H1 (cell line): ENCODE data around the gene FRMD5. TPM values are rescaled to one million over a fixed set of nuclear protein-coding genes. Genes with fewer than 3 reads are reported as not detected.

Experiments
- CTCF ChIA-PET: fragments of 300-600 bp; sonication (Branson Sonifier 250); formaldehyde crosslinking; loops from one replicate; lab custom pipeline; 2021; ENCODE audit not compliant: partially characterized antibody; lab: Charles Lee
- POLR2A ChIA-PET: fragments of 300-600 bp; sonication (Branson Sonifier 250); formaldehyde crosslinking; loops from one replicate; lab custom pipeline; 2021; ENCODE audit warnings: inconsistent platforms; ENCODE audit not compliant: partially characterized antibody; lab: Charles Lee
- DNase-seq, 2 experiments: peaks; one replicate each; pipeline versions ENCODE4 v3.0.0 to v3.0.0-alpha.2; 2010 to 2022; ENCODE audit warnings: low spot score in 2 of 2, low read depth in 1 of 2, mixed read lengths in 1 of 2
- FAIRE-seq: peaks from 2 replicates; lab custom pipeline; 2011; peaks lifted over from hg19 to GRCh38; lab: Jason Lieb, UNC
- H2AFZ ChIP-seq: 2 replicates; pipeline ENCODE4 v1.8.1; 2012; ENCODE audit warnings: low read length, inconsistent platforms
- H2AK5ac ChIP-seq: 2 replicates; pipeline ENCODE4 v1.6.1; 2013; ENCODE audit warnings: low read depth, low read length
- H2BK120ac ChIP-seq: replicated peaks from 2 replicates; pipeline ENCODE3; 2013; ENCODE audit warnings: low read depth, low read length, inconsistent platforms
- H2BK12ac ChIP-seq: 2 replicates; pipeline ENCODE4 v1.6.1; 2013; ENCODE audit warnings: low read depth, low read length
- H2BK15ac ChIP-seq: 2 replicates; pipeline ENCODE4 v1.6.1; 2013; ENCODE audit warnings: low read length
- H2BK20ac ChIP-seq: 2 replicates; pipeline ENCODE4 v1.6.1; 2013; ENCODE audit warnings: low read length
- H2BK5ac ChIP-seq: 2 replicates; pipeline ENCODE4 v1.6.1; 2013; ENCODE audit warnings: low read depth, low read length
- H3K14ac ChIP-seq: 2 replicates; pipeline ENCODE4 v1.6.1; 2013; ENCODE audit warnings: inconsistent platforms; ENCODE audit not compliant: insufficient read length
- H3K18ac ChIP-seq: 2 replicates; pipeline ENCODE4 v1.6.1; 2013; ENCODE audit warnings: low read length; ENCODE audit errors: extremely low read depth
- H3K23ac ChIP-seq: 2 replicates; pipeline ENCODE4 v1.6.1; 2013; ENCODE audit warnings: inconsistent platforms; ENCODE audit not compliant: insufficient read length
- H3K23me2 ChIP-seq: 2 replicates; pipeline ENCODE4 v1.6.1; 2013; ENCODE audit warnings: low read depth, low read length
- H3K27ac ChIP-seq: 2 replicates; pipeline ENCODE4 v1.6.1; 2011; ENCODE audit warnings: low read depth, low read length, inconsistent platforms
- H3K27me3 ChIP-seq, 4 experiments: replicated peaks in 1 of 4; 1 replicate in 1 of 4; 2 replicates in 3 of 4; pipeline versions ENCODE4 v1.6.1 to v1.8.1; 2011 to 2013; ENCODE audit warnings: low read length in 3 of 4, mild to moderate bottlenecking in 3 of 4, inconsistent platforms in 2 of 4, mixed read lengths in 2 of 4, moderate library complexity in 1 of 4; ENCODE audit not compliant: control insufficient read depth in 3 of 4, insufficient read depth in 3 of 4; ENCODE audit errors: extremely low read depth in 1 of 4
- H3K36me3 ChIP-seq, 4 experiments: 2 replicates each; pipeline versions ENCODE4 v1.6.1 to v1.8.1; 2011 to 2013; ENCODE audit warnings: mild to moderate bottlenecking in 4 of 4, low read length in 3 of 4, moderate library complexity in 2 of 4, control low read depth in 1 of 4, inconsistent platforms in 1 of 4; ENCODE audit not compliant: insufficient read depth in 4 of 4, control insufficient read depth in 2 of 4
- H3K4ac ChIP-seq: replicated peaks from 2 replicates; pipeline ENCODE3; 2013; ENCODE audit warnings: low read length, low read depth, mixed read lengths, inconsistent platforms; ENCODE audit not compliant: insufficient read length
- H3K4me1 ChIP-seq, 4 experiments: replicated peaks in 1 of 4; 1 replicate in 1 of 4; 2 replicates in 3 of 4; pipeline versions ENCODE4 v1.6.1 to v1.8.1; 2011 to 2013; ENCODE audit warnings: low read length in 3 of 4, inconsistent platforms in 2 of 4, mixed read lengths in 1 of 4; ENCODE audit not compliant: insufficient read depth in 4 of 4, control insufficient read depth in 3 of 4
- H3K4me2 ChIP-seq, 2 experiments: 2 replicates each; pipeline versions ENCODE4 v1.6.1 to v1.8.1; 2011 to 2013; ENCODE audit warnings: low read depth in 2 of 2, low read length in 2 of 2, control low read depth in 1 of 2, inconsistent platforms in 1 of 2, mild to moderate bottlenecking in 1 of 2; ENCODE audit not compliant: insufficient read depth in 1 of 2
- H3K4me3 ChIP-seq, 4 experiments: fragments of 200-600, 300-600 bp in 1 of 4; sonication (generic), shearing (Covaris generic), sonication (Bioruptor Twin) in 1 of 4; 2 replicates each; pipeline versions ENCODE4 v1.5.1 to v1.8.1; 2011 to 2016; ENCODE audit warnings: low read length in 4 of 4, low read depth in 3 of 4, control low read depth in 2 of 4, inconsistent platforms in 2 of 4, mild to moderate bottlenecking in 2 of 4, mixed read lengths in 1 of 4, moderate library complexity in 1 of 4; ENCODE audit not compliant: insufficient read depth in 2 of 4; ENCODE audit errors: extremely low read depth in 1 of 4
- H3K56ac ChIP-seq: replicated peaks from 2 replicates; pipeline ENCODE3; 2013; ENCODE audit warnings: low read depth, mild to moderate bottlenecking, mixed read lengths, low read length, inconsistent platforms; ENCODE audit not compliant: insufficient read length
- H3K79me1 ChIP-seq: 2 replicates; pipeline ENCODE4 v1.6.1; 2013; ENCODE audit warnings: low read depth, low read length, control low read depth
- H3K79me2 ChIP-seq, 2 experiments: 2 replicates each; pipeline versions ENCODE4 v1.6.1 to v1.8.1; 2012 to 2013; ENCODE audit warnings: low read length in 2 of 2, mild to moderate bottlenecking in 2 of 2, inconsistent platforms in 1 of 2; ENCODE audit not compliant: insufficient read depth in 2 of 2, control insufficient read depth in 1 of 2
- H3K9ac ChIP-seq, 4 experiments: replicated peaks in 1 of 4; 1 replicate in 1 of 4; 2 replicates in 3 of 4; pipeline versions ENCODE4 v1.6.1 to v1.8.1; 2011 to 2013; ENCODE audit warnings: low read depth in 3 of 4, low read length in 3 of 4, control low read depth in 2 of 4, mild to moderate bottlenecking in 2 of 4, moderate library complexity in 2 of 4, inconsistent platforms in 1 of 4; ENCODE audit errors: extremely low read depth in 1 of 4
- H3K9me3 ChIP-seq, 2 experiments: 2 replicates each; pipeline versions ENCODE4 v1.6.1 to v1.8.1; 2012 to 2013; ENCODE audit warnings: mild to moderate bottlenecking in 2 of 2, moderate library complexity in 2 of 2, control low read depth in 1 of 2, inconsistent platforms in 1 of 2, low read depth in 1 of 2, low read length in 1 of 2, mixed read lengths in 1 of 2; ENCODE audit not compliant: insufficient read depth in 2 of 2
- H4K20me1 ChIP-seq, 2 experiments: replicated peaks in 1 of 2; 2 replicates each; pipeline versions ENCODE3 to v1.8.1; 2011 to 2013; ENCODE audit warnings: inconsistent platforms in 2 of 2, low read length in 2 of 2, mild to moderate bottlenecking in 1 of 2; ENCODE audit not compliant: insufficient read depth in 2 of 2, control insufficient read depth in 1 of 2
- H4K5ac ChIP-seq: 2 replicates; pipeline ENCODE4 v1.6.1; 2013; ENCODE audit warnings: low read length, low read depth, mixed read lengths, inconsistent platforms; ENCODE audit not compliant: insufficient read length
- H4K8ac ChIP-seq: 2 replicates; pipeline ENCODE4 v1.8.0; 2013; ENCODE audit warnings: mild to moderate bottlenecking, moderate library complexity, low read length, inconsistent platforms; ENCODE audit not compliant: insufficient read depth; ENCODE audit errors: extremely low read depth
- H4K91ac ChIP-seq: replicated peaks from 2 replicates; pipeline ENCODE3; 2013; ENCODE audit warnings: low read length, mixed read lengths, inconsistent platforms; ENCODE audit not compliant: insufficient read length
- CBX8 ChIP-seq: fragments of 300-800, 300-1000 bp; sonication (generic); IDR thresholded peaks from 2 replicates; pipeline ENCODE4 v1.7.1; 2016; ENCODE audit warnings: low read depth, low read length, borderline replicate concordance
- CEBPB ChIP-seq: IDR thresholded peaks from 2 replicates; pipeline ENCODE4 v1.6.1; 2012; ENCODE audit warnings: low read depth, low read length
- CHD2 ChIP-seq: IDR thresholded peaks from 2 replicates; pipeline ENCODE4 v1.6.1; 2012; ENCODE audit warnings: low read length, improper control_type of control experiment
- EGR1 ChIP-seq: IDR thresholded peaks from 2 replicates; pipeline ENCODE4 v1.6.1; 2011; ENCODE audit warnings: low read depth, low read length, borderline replicate concordance
- EP300 ChIP-seq, 2 experiments: IDR thresholded peaks; 1 replicate in 1 of 2; 2 replicates in 1 of 2; pipeline ENCODE4 v1.6.1; 2011 to 2012; ENCODE audit warnings: low read depth in 2 of 2, low read length in 2 of 2, mild to moderate bottlenecking in 2 of 2, borderline replicate concordance in 1 of 2, inconsistent platforms in 1 of 2, moderate library complexity in 1 of 2
- FOSL1 ChIP-seq: IDR thresholded peaks from 2 replicates; pipeline ENCODE4 v1.6.1; 2011; ENCODE audit warnings: mild to moderate bottlenecking, low read depth, low read length, moderate library complexity; ENCODE audit not compliant: insufficient read depth
- JUN ChIP-seq: IDR thresholded peaks from 2 replicates; pipeline ENCODE4 v1.6.1; 2011; ENCODE audit warnings: low read depth, mild to moderate bottlenecking, improper control_type of control experiment, low read length
- MAFK ChIP-seq: IDR thresholded peaks from 2 replicates; pipeline ENCODE4 v1.6.1; 2012; ENCODE audit warnings: low read depth, mild to moderate bottlenecking, improper control_type of control experiment, low read length
- RAD21 ChIP-seq, 2 experiments: IDR thresholded peaks in 1 of 2; conservative IDR thresholded peaks in 1 of 2; 2 replicates each; pipeline ENCODE4 v1.6.1; 2011; ENCODE audit warnings: low read depth in 2 of 2, low read length in 2 of 2, improper control_type of control experiment in 1 of 2, inconsistent platforms in 1 of 2, mild to moderate bottlenecking in 1 of 2, moderate library complexity in 1 of 2
- RBBP5 ChIP-seq: IDR thresholded peaks from 2 replicates; pipeline ENCODE4 v1.7.1; 2012; ENCODE audit warnings: low read depth, mild to moderate bottlenecking, inconsistent platforms, low read length, moderate library complexity, borderline replicate concordance
- RXRA ChIP-seq: IDR thresholded peaks from 2 replicates; pipeline ENCODE4 v1.6.1; 2011; ENCODE audit warnings: low read depth, mild to moderate bottlenecking, low read length, moderate library complexity; ENCODE audit not compliant: insufficient read depth
- SP1 ChIP-seq: IDR thresholded peaks from 2 replicates; pipeline ENCODE4 v1.6.1; 2011; ENCODE audit warnings: low read depth, low read length
- SP4 ChIP-seq: IDR thresholded peaks from 2 replicates; pipeline ENCODE4 v1.6.1; 2012; ENCODE audit warnings: low read length, inconsistent platforms
- TBP ChIP-seq: IDR thresholded peaks from 2 replicates; pipeline ENCODE4 v1.6.1; 2011; ENCODE audit warnings: low read depth, low read length, improper control_type of control experiment
- TEAD4 ChIP-seq: IDR thresholded peaks from 2 replicates; pipeline ENCODE4 v1.6.1; 2012; ENCODE audit warnings: low read depth, low read length, inconsistent platforms, mixed read lengths
- WGBS, 2 experiments: shearing (Covaris generic) in 1 of 2; methylation state at CpG; one replicate each; pipeline versions ENCODE4 v1.1.6 to v1.1.7; 2013 to 2015; ENCODE audit warnings: low lambda C conversion rate in 2 of 2, mixed read lengths in 2 of 2, inconsistent platforms in 1 of 2, low coverage in 1 of 2, missing lambda C conversion rate in 1 of 2; ENCODE audit not compliant: insufficient replicate concordance in 2 of 2, insufficient coverage in 1 of 2, insufficient read length in 1 of 2; ENCODE audit errors: extremely low coverage in 1 of 2, missing lambda C conversion rate in 1 of 2; 5-methylcytosine and 5-hydroxymethylcytosine counted together
- polyA plus RNA-seq, 7 experiments: library from polyadenylated mRNA; depleted of rRNA in 3 of 7; stranded (reverse) in 5 of 7; unstranded in 2 of 7; fragments of >200 nt in 5 of 7; fragments of 200-250 nt in 2 of 7; gene quantifications; 1 replicate in 5 of 7; 2 replicates in 1 of 7; 4 replicates in 1 of 7; pipeline versions ENCODE4 v1.2.1 to v1.2.3, GENCODE V29; 2011 to 2013; ENCODE audit warnings: missing spikeins in 2 of 7, mixed read lengths in 2 of 7
- total RNA-seq: library from RNA; stranded (reverse); fragmentation: NEBNext Ultra II Directional; extraction: Animal tissue kit (Norgen Biotek cat#: 25700); gene quantifications from 2 replicates; pipeline ENCODE4 v1.2.1, GENCODE V29; 2021

FRMD5 gene
- total and polyA plus RNA-seq, 2 of the 8 experiments (the other 6 are each of a cell fraction or from before 2014, with no cell fraction given): 10.1 to 12.6 TPM

DNA sequence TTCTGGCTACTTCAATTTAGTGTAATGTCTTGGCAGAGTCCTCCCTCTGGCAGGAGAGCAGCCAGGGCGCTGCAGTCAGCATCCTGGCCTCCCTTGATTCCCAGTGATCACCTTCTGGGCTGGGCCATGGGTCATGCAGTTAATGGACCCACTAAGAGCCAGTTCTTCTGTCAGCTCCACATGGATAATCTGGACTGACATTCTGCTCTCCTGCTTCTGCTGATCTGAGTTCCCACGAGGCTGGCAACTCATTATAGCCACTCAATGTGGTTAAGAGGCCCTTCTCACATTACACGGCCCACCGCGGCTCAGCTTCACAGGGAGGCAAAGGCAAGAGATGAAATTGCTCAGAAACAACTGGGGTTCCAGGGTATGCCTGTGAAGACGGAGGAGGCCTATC is 274.3 kb downstream of the FRMD5 start:
- Histone ChIP-seq H3K36me3 (no peaks in the 10 kb centered on the region), H3K4me1 (peaks cover 5 to 11% (median 7%) of the 10 kb centered on the region in 4 experiments), H2BK5ac (no peak overlapping the region), H3K56ac (no peak overlapping the region), H3K4me2 (0 out of 4 replicates have a peak overlapping the region, but pooled peaks of 1 of the 2 experiments have one; percentile 25), H3K79me1 (no peaks in the 10 kb centered on the region), H3K27me3 (no peaks in the 10 kb centered on the region), H4K5ac (no peak overlapping the region), H4K91ac (no peak overlapping the region), H3K4me3 (no peak overlapping the region), H3K23me2 (no peaks in the 10 kb centered on the region; the same call in 1 of the 2 replicates), H2AK5ac (no peak overlapping the region), H4K8ac (no peak overlapping the region), H3K9me3 (no peaks in the 10 kb centered on the region), H2BK15ac (no peak overlapping the region), H3K4ac (no peak overlapping the region), H3K18ac (no peak overlapping the region), H3K14ac (no peak overlapping the region), H2BK120ac (no peak overlapping the region), H3K27ac (no peak overlapping the region), H3K79me2 (no peaks in the 10 kb centered on the region), H4K20me1 (no peaks in the 10 kb centered on the region), H2BK12ac (no peak overlapping the region), H2BK20ac (no peak overlapping the region), H3K23ac (no peak overlapping the region), H3K9ac (no peak overlapping the region), H2AFZ (no peak overlapping the region)
- FAIRE-seq: no peak
- CTCF ChIA-PET: interaction anchor here (0.8 to 11.2 kb wide), 5 partner anchors 16 to 272 kb away, joined by 3 to 84 read pairs (median 6); no protein-coding TSS in a partner anchor
- POLR2A ChIA-PET: interaction anchor here (1.1 to 1.5 kb wide), 2 partner anchors 9 to 19 kb away, joined by 4 read pairs; no protein-coding TSS in a partner anchor
- 78% methylated on average over 6 of the region's 6 CpGs; no CpG with 5 or more reads in 1 of the 2 experiments for WGBS, 2 experiments
- no peak for DNase-seq
- TF ChIP-seq TEAD4 (no peak), RBBP5 (no peak), MAFK (no peak), TBP (no peak), EGR1 (no peak), CHD2 (no peak), RXRA (no peak), CEBPB (no peak), CBX8 (no peak), EP300 (IDR thresholded peaks at IDR 0.05; ENCODE audit: borderline replicate concordance in 1 of 2, low read depth in 2 of 2, low read length in 2 of 2) (no peak), JUN (no peak), FOSL1 (no peak), RAD21 (IDR thresholded peaks at IDR 0.05 in 1 of 2, conservative IDR thresholded peaks at IDR 0.05 in 1 of 2; ENCODE audit: low read depth in 2 of 2, low read length in 2 of 2) (no peak), SP1 (no peak), SP4 (no peak)
